Measurements from ENCODE around the gene EEF1A2.

Gene EEF1A2

GRCh38 chr20:63541371-63541770 is 42.5 kb upstream of the EEF1A2 start:
- Histone ChIP-seq H3K9me2 (replicated peaks; ENCODE audit: insufficient read depth, low read length) (no peaks in the 10 kb centered on the region), H3K27me3 (replicated peaks; ENCODE audit: insufficient read depth, low read length) (peaks cover 76% of the 10 kb centered on the region), H3K36me3 (replicated peaks; ENCODE audit: insufficient read depth, low read length) (no peaks in the 10 kb centered on the region), H3K9me3 (replicated peaks; ENCODE audit: insufficient read depth, low read length) (no peaks in the 10 kb centered on the region), H3F3A (ENCODE audit: insufficient read depth, low read length) (0 out of 2 replicates have a peak, but pooled peaks cover 4% of the 10 kb centered on the region), H3K4me1 (ENCODE audit: low read length) (peaks cover 7% of the 10 kb centered on the region; the same call in 1 of the 2 replicates), H3K79me2 (ENCODE audit: low read length) (no peaks in the 10 kb centered on the region), H3K9ac (ENCODE audit: low read length) (no peak overlapping the region), H3K27ac (ENCODE audit: low read length) (no peak overlapping the region), H2AFZ (ENCODE audit: low read length) (no peak overlapping the region), H3K4me3 (ENCODE audit: low read length) (no peak overlapping the region), H4K20me1 (ENCODE audit: insufficient read depth, low read length) (no peaks in the 10 kb centered on the region; the same call in 1 of the 2 replicates), H3K4me2 (ENCODE audit: low read depth, low read length) (no peak overlapping the region)
- TF ChIP-seq CTCF (IDR thresholded peaks at IDR 0.05; ENCODE audit: low read length), result no peak
- no peak for TF ChIP-seq EZH2 (optimal IDR thresholded peaks at IDR 0.05; ENCODE audit: low read depth, low read length)
- no peak for TF ChIP-seq EZH2phosphoT487 (IDR thresholded peaks at IDR 0.05; ENCODE audit: low read length)
- DNase-seq, result no peak

- Histone ChIP-seq H3K4me3 (ENCODE audit: low read length) (no peak overlapping the region), H2AFZ (ENCODE audit: low read length) (no peak overlapping the region), H3K36me3 (replicated peaks; ENCODE audit: insufficient read depth, low read length) (no peaks in the 10 kb centered on the region), H3K9ac (ENCODE audit: low read length) (no peak overlapping the region), H3K4me2 (ENCODE audit: low read depth, low read length) (no peak overlapping the region), H3K9me2 (replicated peaks; ENCODE audit: insufficient read depth, low read length) (no peaks in the 10 kb centered on the region), H3K79me2 (ENCODE audit: low read length) (no peaks in the 10 kb centered on the region), H3K9me3 (replicated peaks; ENCODE audit: insufficient read depth, low read length) (no peaks in the 10 kb centered on the region), H3K4me1 (ENCODE audit: low read length) (peaks cover 7% of the 10 kb centered on the region; the same call in 1 of the 2 replicates), H3K27me3 (replicated peaks; ENCODE audit: insufficient read depth, low read length) (peaks cover 69% of the 10 kb centered on the region), H4K20me1 (ENCODE audit: insufficient read depth, low read length) (no peaks in the 10 kb centered on the region), H3K27ac (ENCODE audit: low read length) (no peak overlapping the region), H3F3A (ENCODE audit: insufficient read depth, low read length) (0 out of 2 replicates have a peak, but pooled peaks cover 4% of the 10 kb centered on the region)
- no peak for TF ChIP-seq EZH2phosphoT487 (IDR thresholded peaks at IDR 0.05; ENCODE audit: low read length)
- no peak for TF ChIP-seq EZH2 (optimal IDR thresholded peaks at IDR 0.05; ENCODE audit: low read depth, low read length)
- TF ChIP-seq CTCF (IDR thresholded peaks at IDR 0.05; ENCODE audit: low read length), result no peak
- no peak for DNase-seq
Measured at GRCh38 chr20:63540417-63541186, 41.7 kb upstream of the EEF1A2 start.

DNA sequence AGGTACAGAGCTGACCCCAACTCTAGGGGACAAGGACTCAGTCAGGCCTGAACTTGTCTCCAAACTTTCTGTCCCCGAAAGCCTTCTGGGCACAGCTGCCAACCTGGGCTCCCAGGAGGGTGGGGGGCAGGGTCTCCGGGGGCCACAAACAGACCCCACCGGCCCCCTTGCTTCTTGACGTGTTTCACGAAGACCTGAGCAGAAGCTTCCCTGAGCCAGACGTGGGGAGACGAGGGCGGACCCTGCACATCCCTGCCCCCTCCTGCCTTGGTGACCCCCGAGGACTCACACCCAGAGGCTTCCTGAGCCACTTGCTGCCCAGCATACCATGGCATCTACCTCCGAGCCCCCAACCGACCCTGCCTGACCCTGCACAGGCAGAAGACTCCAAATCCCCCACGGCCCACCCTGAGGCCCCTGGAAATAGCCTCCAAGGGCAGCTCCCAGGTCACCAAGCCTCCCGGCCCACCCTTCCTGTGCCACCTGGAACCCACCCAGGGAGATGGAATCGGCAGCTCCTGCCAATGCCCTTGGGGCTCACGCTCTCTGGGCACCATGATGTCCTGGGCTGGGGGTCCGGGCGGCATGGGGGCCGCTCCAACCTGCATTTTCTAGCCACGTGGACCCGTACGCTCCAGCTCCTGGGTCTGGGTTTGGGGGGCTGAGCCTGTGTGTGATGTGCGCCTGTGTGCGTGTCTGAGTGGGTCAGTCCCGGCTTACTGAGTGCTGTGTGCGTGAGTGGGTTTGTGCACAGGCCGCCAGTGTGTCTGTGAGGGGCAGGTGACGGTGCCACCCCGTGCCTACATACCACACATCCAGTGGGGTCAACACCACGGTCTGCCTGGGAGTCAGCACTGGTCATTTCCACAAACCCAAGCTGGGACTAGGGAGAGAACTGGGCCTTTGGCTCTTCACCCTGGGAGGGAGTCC is 40.8 kb upstream of the EEF1A2 start:
- no peak overlapping the region for H3K4me3 ChIP-seq (ENCODE audit: low read length)
- H2AFZ ChIP-seq (ENCODE audit: low read length), result no peak overlapping the region
- DNase-seq, result no peak
- H3K9me2 ChIP-seq (replicated peaks; ENCODE audit: insufficient read depth, low read length), result no peaks in the 10 kb centered on the region
- TF ChIP-seq EZH2phosphoT487 (IDR thresholded peaks at IDR 0.05; ENCODE audit: low read length), result no peak
- TF ChIP-seq CTCF (IDR thresholded peaks at IDR 0.05; ENCODE audit: low read length), result no peak
- no peak for TF ChIP-seq EZH2 (optimal IDR thresholded peaks at IDR 0.05; ENCODE audit: low read depth, low read length)
- H3K4me2 ChIP-seq (ENCODE audit: low read depth, low read length), result no peak overlapping the region
- no peak overlapping the region for H3K9ac ChIP-seq (ENCODE audit: low read length)
- H3K9me3 ChIP-seq (replicated peaks; ENCODE audit: insufficient read depth, low read length), result no peaks in the 10 kb centered on the region
- peaks cover 7% of the 10 kb centered on the region; the same call in 1 of the 2 replicates for H3K4me1 ChIP-seq (ENCODE audit: low read length)
- no peak overlapping the region for H3K27ac ChIP-seq (ENCODE audit: low read length)
- no peaks in the 10 kb centered on the region for H3K36me3 ChIP-seq (replicated peaks; ENCODE audit: insufficient read depth, low read length)
- no peaks in the 10 kb centered on the region for H4K20me1 ChIP-seq (ENCODE audit: insufficient read depth, low read length)
- peaks cover 60% of the 10 kb centered on the region for H3K27me3 ChIP-seq (replicated peaks; ENCODE audit: insufficient read depth, low read length)
- H3F3A ChIP-seq (ENCODE audit: insufficient read depth, low read length), result 0 out of 2 replicates have a peak, but pooled peaks cover 4% of the 10 kb centered on the region
- H3K79me2 ChIP-seq (ENCODE audit: low read length), result no peaks in the 10 kb centered on the region

Data from MM.1S (cell line).